ENCODE measurements around the gene RBM39. TPM values are rescaled to one million over a fixed set of nuclear protein-coding genes. Genes with fewer than 3 reads are reported as not detected.

The RBM39 gene
- total and polyA plus RNA-seq, 2 of the 13 experiments (the other 11 are each of a cell fraction or from before 2014, with no cell fraction given): 788 to 920 TPM

DNA sequence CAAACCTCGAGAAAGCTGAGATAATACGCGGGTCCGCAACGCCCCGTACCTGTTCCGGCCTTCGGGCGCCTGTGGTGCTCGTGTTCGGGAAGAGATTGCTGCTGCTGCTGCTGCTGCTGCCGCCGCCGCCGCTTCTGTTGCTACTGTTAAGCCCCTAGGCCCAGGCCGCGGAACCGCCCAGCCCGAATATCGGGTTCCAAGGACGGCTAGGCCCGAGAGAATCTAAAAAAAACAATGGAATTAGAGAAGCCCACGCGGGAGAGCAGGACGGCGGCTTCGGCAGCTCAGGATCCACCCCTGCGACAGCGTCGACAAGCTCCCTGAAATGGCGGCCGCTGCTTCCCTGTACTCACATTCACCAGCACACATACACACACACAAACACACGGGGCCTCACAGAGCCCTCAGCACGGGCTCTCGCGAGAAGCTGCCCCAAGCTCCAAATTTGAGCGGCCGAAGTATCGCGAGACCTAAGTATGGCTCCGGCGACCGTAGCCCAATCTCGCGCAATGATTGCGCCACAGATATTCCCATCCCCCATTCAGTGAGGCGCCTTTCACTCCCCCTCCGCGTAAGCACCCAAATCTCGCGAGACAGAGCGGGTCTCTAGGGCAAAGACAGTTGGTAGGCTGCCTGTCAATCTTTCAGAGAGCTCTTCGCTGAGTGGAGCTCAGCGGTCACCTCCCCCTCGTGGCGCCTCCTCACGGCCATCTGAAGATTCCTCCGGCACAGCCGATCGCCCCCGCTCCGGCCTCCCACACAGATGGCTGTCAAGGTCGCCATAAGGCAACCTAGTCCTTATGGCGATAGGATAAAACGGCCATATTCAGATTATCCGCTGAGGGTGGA lies at the start of gene RBM39 (continued):
- TF ChIP-seq NONO (IDR thresholded peaks at IDR 0.05) (no peak), NONO (CRISPR knock-in tag; conservative IDR thresholded peaks at IDR 0.05) (peak; percentile 99), HNF4A (CRISPR knock-in tag; IDR thresholded peaks at IDR 0.05) (peak; percentile 57), ISL2 (CRISPR knock-in tag; IDR thresholded peaks at IDR 0.05) (peak; percentile 93), SMAD3 (CRISPR knock-in tag; IDR thresholded peaks at IDR 0.05) (peak; percentile 96), ZBTB8A (CRISPR knock-in tag; IDR thresholded peaks at IDR 0.05; ENCODE audit: borderline replicate concordance, low read depth) (peak; percentile 92), ZNF891 (CRISPR knock-in tag; IDR thresholded peaks at IDR 0.05) (peak; percentile 95), MATR3 (CRISPR knock-in tag; IDR thresholded peaks at IDR 0.05) (no peak), ZMYM2 (CRISPR knock-in tag; IDR thresholded peaks at IDR 0.05) (no peak; the same call in 1 of the 2 replicates), RFX3 (CRISPR knock-in tag; IDR thresholded peaks at IDR 0.05) (no peak), ZSCAN5A (CRISPR knock-in tag; IDR thresholded peaks at IDR 0.05; ENCODE audit: borderline replicate concordance) (peak; percentile 96), ZNF512B (CRISPR knock-in tag; IDR thresholded peaks at IDR 0.05; ENCODE audit: borderline replicate concordance) (peak; percentile 97), PATZ1 (CRISPR knock-in tag; IDR thresholded peaks at IDR 0.05) (peak; percentile 92), GTF2F1 (IDR thresholded peaks at IDR 0.05; ENCODE audit: low read length) (peak; percentile 87), GZF1 (CRISPR knock-in tag; IDR thresholded peaks at IDR 0.05) (peak; percentile 87; the same call in 1 of the 2 replicates)
- TF ChIP-seq, protein P1, sequence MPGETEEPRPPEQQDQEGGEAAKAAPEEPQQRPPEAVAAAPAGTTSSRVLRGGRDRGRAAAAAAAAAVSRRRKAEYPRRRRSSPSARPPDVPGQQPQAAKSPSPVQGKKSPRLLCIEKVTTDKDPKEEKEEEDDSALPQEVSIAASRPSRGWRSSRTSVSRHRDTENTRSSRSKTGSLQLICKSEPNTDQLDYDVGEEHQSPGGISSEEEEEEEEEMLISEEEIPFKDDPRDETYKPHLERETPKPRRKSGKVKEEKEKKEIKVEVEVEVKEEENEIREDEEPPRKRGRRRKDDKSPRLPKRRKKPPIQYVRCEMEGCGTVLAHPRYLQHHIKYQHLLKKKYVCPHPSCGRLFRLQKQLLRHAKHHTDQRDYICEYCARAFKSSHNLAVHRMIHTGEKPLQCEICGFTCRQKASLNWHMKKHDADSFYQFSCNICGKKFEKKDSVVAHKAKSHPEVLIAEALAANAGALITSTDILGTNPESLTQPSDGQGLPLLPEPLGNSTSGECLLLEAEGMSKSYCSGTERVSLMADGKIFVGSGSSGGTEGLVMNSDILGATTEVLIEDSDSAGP (CRISPR knock-in tag; IDR thresholded peaks at IDR 0.05; ENCODE audit: borderline replicate concordance): peak; percentile 96
- TF ChIP-seq, protein P2, sequence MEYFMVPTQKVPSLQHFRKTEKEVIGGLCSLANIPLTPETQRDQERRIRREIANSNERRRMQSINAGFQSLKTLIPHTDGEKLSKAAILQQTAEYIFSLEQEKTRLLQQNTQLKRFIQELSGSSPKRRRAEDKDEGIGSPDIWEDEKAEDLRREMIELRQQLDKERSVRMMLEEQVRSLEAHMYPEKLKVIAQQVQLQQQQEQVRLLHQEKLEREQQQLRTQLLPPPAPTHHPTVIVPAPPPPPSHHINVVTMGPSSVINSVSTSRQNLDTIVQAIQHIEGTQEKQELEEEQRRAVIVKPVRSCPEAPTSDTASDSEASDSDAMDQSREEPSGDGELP (IDR thresholded peaks at IDR 0.05; ENCODE audit: borderline replicate concordance, low read depth): peak; percentile 97
- TF ChIP-seq, protein P3, sequence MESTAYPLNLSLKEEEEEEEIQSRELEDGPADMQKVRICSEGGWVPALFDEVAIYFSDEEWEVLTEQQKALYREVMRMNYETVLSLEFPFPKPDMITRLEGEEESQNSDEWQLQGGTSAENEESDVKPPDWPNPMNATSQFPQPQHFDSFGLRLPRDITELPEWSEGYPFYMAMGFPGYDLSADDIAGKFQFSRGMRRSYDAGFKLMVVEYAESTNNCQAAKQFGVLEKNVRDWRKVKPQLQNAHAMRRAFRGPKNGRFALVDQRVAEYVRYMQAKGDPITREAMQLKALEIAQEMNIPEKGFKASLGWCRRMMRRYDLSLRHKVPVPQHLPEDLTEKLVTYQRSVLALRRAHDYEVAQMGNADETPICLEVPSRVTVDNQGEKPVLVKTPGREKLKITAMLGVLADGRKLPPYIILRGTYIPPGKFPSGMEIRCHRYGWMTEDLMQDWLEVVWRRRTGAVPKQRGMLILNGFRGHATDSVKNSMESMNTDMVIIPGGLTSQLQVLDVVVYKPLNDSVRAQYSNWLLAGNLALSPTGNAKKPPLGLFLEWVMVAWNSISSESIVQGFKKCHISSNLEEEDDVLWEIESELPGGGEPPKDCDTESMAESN (CRISPR knock-in tag; conservative IDR thresholded peaks at IDR 0.05): peak; percentile 96
